Spleen (tissue), 7 donors: ENCODE measurements around the gene LRCH4.

ENCODE experiments used
- CTCF ChIP-seq, 11 experiments: fragments of 200-600 bp in 7 of 11; fragments of 450-650 bp in 4 of 11; sonication (generic) in 4 of 11; IDR thresholded peaks in 8 of 11; conservative IDR thresholded peaks in 3 of 11; 1 replicate in 7 of 11; 2 replicates in 4 of 11; pipeline versions ENCODE4 v1.4.0 to v1.8.0; 2016 to 2021; ENCODE audit warnings: antibody characterized with exemption in 11 of 11, inconsistent platforms in 4 of 11, mild to moderate bottlenecking in 1 of 11
- POLR2A ChIP-seq, 3 donors: fragments of 450-650 bp; IDR thresholded peaks; one replicate each; pipeline ENCODE4 v1.5.1; 2017; ENCODE audit warnings: antibody characterized with exemption in 3 of 3, mild to moderate bottlenecking in 1 of 3
- donor health status: DM: no; HTN: no; CAD: no; lungs with moderate emphysema.
- donor health status: DM: no; HTN: no; CAD: no.
- donor health status: DM: no; HTN: no; CAD: no.

- TF ChIP-seq CTCF (IDR thresholded peaks at IDR 0.05 in 8 of 11, conservative IDR thresholded peaks at IDR 0.05 in 3 of 11) (no peak), POLR2A (IDR thresholded peaks at IDR 0.05) (no peak)
Measured at GRCh38 chr7:100578246-100579183, 7.4 kb downstream of the LRCH4 start.
